ENCODE measurements around the gene ASIC3. TPM values are rescaled to one million over a fixed set of nuclear protein-coding genes. Genes with fewer than 3 reads are reported as not detected.

The ASIC3 gene
- polyA plus RNA-seq, 3 donors = 2.0 TPM; not detected in 2

DNA sequence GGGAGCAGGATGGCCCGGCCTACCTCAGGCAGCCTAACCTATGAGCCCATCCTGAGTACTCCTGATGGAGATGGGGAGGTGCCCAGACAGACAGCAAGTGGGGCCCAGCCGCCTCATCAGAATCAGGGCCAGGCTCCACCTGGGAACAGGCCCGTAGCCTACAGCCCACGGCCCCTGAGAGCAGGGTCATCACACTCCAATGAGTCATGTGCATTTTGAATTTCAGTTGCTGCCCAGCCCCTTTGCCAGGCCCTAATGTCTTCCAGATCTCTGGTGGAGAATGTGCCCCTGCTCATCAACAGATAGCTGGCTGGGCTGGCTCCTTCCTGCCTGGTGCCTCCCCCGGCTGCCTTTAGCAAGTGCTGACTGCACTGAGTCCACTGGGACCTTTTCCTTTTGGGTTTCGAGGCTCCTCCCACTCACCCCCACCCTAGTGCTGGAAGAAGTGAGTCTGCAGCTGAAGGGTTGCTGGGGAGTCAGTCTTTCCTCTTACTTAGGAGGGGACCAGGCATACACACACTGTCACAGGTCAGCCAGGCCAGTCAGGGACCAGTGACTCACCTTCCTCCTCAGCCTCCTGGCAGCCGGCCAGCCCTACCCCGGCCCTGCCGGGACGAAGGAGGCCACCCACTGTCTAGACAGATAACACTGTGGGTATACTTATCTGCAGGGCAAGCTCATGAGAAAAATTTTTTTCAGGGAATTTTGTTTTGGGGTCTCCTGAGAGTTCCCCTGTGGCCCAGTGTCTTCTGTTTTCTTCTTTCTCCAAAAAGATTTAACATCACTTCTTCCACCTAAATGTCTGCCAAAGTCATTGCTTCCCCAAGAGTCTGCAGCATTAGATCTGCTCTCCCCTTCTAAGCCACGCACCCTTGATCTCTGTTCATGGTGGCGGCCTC lies 9.1 kb upstream of the ASIC3 start:
- Mint-ChIP-seq H3K4me3 (peak overlapping the region in 1 of 2 donors; percentile 24), H3K4me1 (peaks cover 17% of the 10 kb centered on the region), H3K9me3 (peaks cover 0 to 2% (median 0%) of the 10 kb centered on the region in 7 donors), H3K27ac (peak overlapping the region; percentile 48 to 84 (median 79)), H3K27me3 (ENCODE audit: low read depth in 3 of 3) (peaks cover 0 to 6% (median 0%) of the 10 kb centered on the region in 3 donors), H3K36me3 (peaks cover 24 to 46% of the 10 kb centered on the region in 2 donors)
- Histone ChIP-seq H3K4me3 (replicated peaks in 1 of 3; ENCODE audit: low read depth in 2 of 3, low read length in 3 of 3) (no peak overlapping the region), H3K9me3 (replicated peaks in 1 of 2; ENCODE audit: control insufficient read depth in 1 of 2, insufficient read depth in 1 of 2, low read length in 2 of 2) (no peaks in the 10 kb centered on the region), H3K27me3 (ENCODE audit: control insufficient read depth in 2 of 2, insufficient read depth in 2 of 2, low read length in 2 of 2) (no peaks in the 10 kb centered on the region), H4K20me1 (ENCODE audit: insufficient read depth, low read length) (no peaks in the 10 kb centered on the region), H3K4me1 (ENCODE audit: control insufficient read depth in 1 of 2, insufficient read depth in 2 of 2, low read length in 2 of 2) (peaks cover 10 to 15% of the 10 kb centered on the region in 2 donors), H3K79me2 (ENCODE audit: insufficient read depth, low read length) (no peaks in the 10 kb centered on the region), H3K27ac (ENCODE audit: low read depth in 1 of 2, low read length in 2 of 2) (peak overlapping the region in 1 of 2 donors; percentile 69), H3K9ac (ENCODE audit: insufficient read depth, low read length, poor library complexity, severe bottlenecking) (peak overlapping the region; percentile 27), H3K36me3 (replicated peaks in 1 of 2; ENCODE audit: control insufficient read depth in 1 of 2, insufficient read depth in 2 of 2, low read length in 2 of 2) (peaks cover 28 to 34% of the 10 kb centered on the region in 2 donors), H3K4me2 (replicated peaks; ENCODE audit: extremely low read depth, low read length, poor library complexity, severe bottlenecking) (no peak overlapping the region), H2AFZ (ENCODE audit: insufficient read depth, low read depth, low read length, poor library complexity, severe bottlenecking) (no peak overlapping the region)
- DNase-seq = peak; percentile 85 to 89 (median 87)
- TF ChIP-seq, protein P1, sequence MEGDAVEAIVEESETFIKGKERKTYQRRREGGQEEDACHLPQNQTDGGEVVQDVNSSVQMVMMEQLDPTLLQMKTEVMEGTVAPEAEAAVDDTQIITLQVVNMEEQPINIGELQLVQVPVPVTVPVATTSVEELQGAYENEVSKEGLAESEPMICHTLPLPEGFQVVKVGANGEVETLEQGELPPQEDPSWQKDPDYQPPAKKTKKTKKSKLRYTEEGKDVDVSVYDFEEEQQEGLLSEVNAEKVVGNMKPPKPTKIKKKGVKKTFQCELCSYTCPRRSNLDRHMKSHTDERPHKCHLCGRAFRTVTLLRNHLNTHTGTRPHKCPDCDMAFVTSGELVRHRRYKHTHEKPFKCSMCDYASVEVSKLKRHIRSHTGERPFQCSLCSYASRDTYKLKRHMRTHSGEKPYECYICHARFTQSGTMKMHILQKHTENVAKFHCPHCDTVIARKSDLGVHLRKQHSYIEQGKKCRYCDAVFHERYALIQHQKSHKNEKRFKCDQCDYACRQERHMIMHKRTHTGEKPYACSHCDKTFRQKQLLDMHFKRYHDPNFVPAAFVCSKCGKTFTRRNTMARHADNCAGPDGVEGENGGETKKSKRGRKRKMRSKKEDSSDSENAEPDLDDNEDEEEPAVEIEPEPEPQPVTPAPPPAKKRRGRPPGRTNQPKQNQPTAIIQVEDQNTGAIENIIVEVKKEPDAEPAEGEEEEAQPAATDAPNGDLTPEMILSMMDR (IDR thresholded peaks at IDR 0.05) = no peak
- intact Hi-C loops (cut with micrococcal nuclease) = loop anchor here in 1 of 2 donors (10.0 kb wide), 1 partner anchor 56 kb away; no protein-coding TSS in a partner anchor
- 84% methylated on average over 5 of the region's 12 CpGs for WGBS (ENCODE audit: insufficient coverage)

DNA sequence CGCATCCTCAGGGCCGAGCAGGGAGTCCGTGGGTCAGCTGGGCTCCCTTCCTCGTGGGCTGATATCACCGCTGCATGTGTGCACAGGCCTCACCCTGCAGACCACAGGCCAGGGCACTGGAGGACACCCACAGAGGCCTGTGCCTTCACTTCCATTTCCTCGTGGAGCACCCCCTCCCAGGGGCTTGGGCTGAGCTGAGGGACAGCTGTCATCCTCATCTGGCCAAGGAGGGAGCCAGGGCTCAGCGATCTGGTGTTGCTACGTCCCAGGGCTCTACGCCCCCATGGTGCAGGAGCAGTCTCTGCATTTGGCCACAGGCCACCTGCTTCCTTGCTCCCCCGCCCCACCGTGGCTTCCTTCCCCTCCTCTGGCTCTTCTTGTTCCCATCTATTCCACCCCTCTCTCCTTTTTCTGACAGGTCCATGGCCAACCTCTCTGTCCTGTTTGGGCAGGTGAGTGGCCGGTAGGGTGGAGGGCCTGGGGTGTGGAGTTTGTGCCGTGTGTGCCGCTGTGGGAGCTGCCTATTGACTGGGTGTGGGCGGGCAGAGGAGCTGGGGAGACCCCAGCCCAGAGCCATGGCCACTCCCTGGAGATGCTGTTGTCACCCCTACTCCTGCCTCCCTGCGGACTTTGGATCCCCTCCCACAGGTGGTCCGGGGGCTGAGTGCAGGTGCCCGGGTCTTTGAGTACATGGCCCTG lies 8.3 kb upstream of the ASIC3 start:
- intact Hi-C loops (cut with micrococcal nuclease) = loop anchor here in 1 of 2 donors (10.0 kb wide), 1 partner anchor 55 kb away; no protein-coding TSS in a partner anchor
- Histone ChIP-seq H3K4me3 (replicated peaks in 1 of 3; ENCODE audit: low read depth in 2 of 3, low read length in 3 of 3) (no peak overlapping the region), H3K9me3 (replicated peaks in 1 of 2; ENCODE audit: control insufficient read depth in 1 of 2, insufficient read depth in 1 of 2, low read length in 2 of 2) (no peaks in the 10 kb centered on the region), H3K9ac (ENCODE audit: insufficient read depth, low read length, poor library complexity, severe bottlenecking) (no peak overlapping the region), H3K4me2 (replicated peaks; ENCODE audit: extremely low read depth, low read length, poor library complexity, severe bottlenecking) (no peak overlapping the region), H3K27ac (ENCODE audit: low read depth in 1 of 2, low read length in 2 of 2) (peak overlapping the region in 1 of 2 donors; percentile 11), H3K27me3 (ENCODE audit: control insufficient read depth in 2 of 2, insufficient read depth in 2 of 2, low read length in 2 of 2) (no peaks in the 10 kb centered on the region), H3K4me1 (ENCODE audit: control insufficient read depth in 1 of 2, insufficient read depth in 2 of 2, low read length in 2 of 2) (peaks cover 10 to 15% of the 10 kb centered on the region in 2 donors), H3K79me2 (ENCODE audit: insufficient read depth, low read length) (no peaks in the 10 kb centered on the region), H4K20me1 (ENCODE audit: insufficient read depth, low read length) (no peaks in the 10 kb centered on the region), H2AFZ (ENCODE audit: insufficient read depth, low read depth, low read length, poor library complexity, severe bottlenecking) (no peak overlapping the region), H3K36me3 (replicated peaks in 1 of 2; ENCODE audit: control insufficient read depth in 1 of 2, insufficient read depth in 2 of 2, low read length in 2 of 2) (peaks cover 20 to 26% of the 10 kb centered on the region in 2 donors)
- Mint-ChIP-seq H3K27me3 (ENCODE audit: low read depth in 3 of 3) (peaks cover 0 to 6% (median 0%) of the 10 kb centered on the region in 3 donors), H3K4me1 (peaks cover 17% of the 10 kb centered on the region), H3K36me3 (peaks cover 20 to 46% of the 10 kb centered on the region in 2 donors), H3K27ac (peak overlapping the region in 4 of 7 donors; percentile 48 to 84 (median 78)), H3K4me3 (peak overlapping the region in 1 of 2 donors; percentile 24), H3K9me3 (peaks cover 0 to 2% (median 0%) of the 10 kb centered on the region in 7 donors)
- TF ChIP-seq, protein P1 (IDR thresholded peaks at IDR 0.05) = no peak
- peak in 1 of 3 donors; percentile 17 for DNase-seq
- 56% methylated on average over 13 of the region's 18 CpGs for WGBS (ENCODE audit: insufficient coverage)
